Mucosa of stomach (tissue), 1 donor: ENCODE data around the gene SH3BP5.

ENCODE experiments used
- H3K27me3 ChIP-seq: one replicate; pipeline ENCODE4 v1.7.0; 2013; ENCODE audit warnings: mild to moderate bottlenecking, low read length; ENCODE audit not compliant: control insufficient read depth, insufficient read depth
- H3K36me3 ChIP-seq: one replicate; pipeline ENCODE4 v1.7.0; 2013; ENCODE audit warnings: low read length; ENCODE audit not compliant: control insufficient read depth, insufficient read depth
- H3K4me1 ChIP-seq: one replicate; pipeline ENCODE4 v1.7.0; 2013; ENCODE audit warnings: mild to moderate bottlenecking, low read length; ENCODE audit not compliant: control insufficient read depth, insufficient read depth
- H3K4me3 ChIP-seq: one replicate; pipeline ENCODE4 v1.7.0; 2013; ENCODE audit warnings: low read length
- H3K9ac ChIP-seq: one replicate; pipeline ENCODE4 v1.7.0; 2013; ENCODE audit warnings: mild to moderate bottlenecking, low read length, moderate library complexity
- H3K9me3 ChIP-seq: one replicate; pipeline ENCODE4 v1.7.0; 2013; ENCODE audit warnings: mild to moderate bottlenecking, low read length, moderate library complexity; ENCODE audit not compliant: control insufficient read depth
- donor health status: Pancreatic carcinoma.

The SH3BP5 gene

GRCh38 chr3:15289661-15290060 is 42.7 kb downstream of the SH3BP5 start:
- Histone ChIP-seq H3K4me3 (no peak overlapping the region), H3K9me3 (no peaks in the 10 kb centered on the region), H3K36me3 (no peaks in the 10 kb centered on the region), H3K4me1 (peaks cover 12% of the 10 kb centered on the region), H3K27me3 (no peaks in the 10 kb centered on the region), H3K9ac (no peak overlapping the region)

DNA sequence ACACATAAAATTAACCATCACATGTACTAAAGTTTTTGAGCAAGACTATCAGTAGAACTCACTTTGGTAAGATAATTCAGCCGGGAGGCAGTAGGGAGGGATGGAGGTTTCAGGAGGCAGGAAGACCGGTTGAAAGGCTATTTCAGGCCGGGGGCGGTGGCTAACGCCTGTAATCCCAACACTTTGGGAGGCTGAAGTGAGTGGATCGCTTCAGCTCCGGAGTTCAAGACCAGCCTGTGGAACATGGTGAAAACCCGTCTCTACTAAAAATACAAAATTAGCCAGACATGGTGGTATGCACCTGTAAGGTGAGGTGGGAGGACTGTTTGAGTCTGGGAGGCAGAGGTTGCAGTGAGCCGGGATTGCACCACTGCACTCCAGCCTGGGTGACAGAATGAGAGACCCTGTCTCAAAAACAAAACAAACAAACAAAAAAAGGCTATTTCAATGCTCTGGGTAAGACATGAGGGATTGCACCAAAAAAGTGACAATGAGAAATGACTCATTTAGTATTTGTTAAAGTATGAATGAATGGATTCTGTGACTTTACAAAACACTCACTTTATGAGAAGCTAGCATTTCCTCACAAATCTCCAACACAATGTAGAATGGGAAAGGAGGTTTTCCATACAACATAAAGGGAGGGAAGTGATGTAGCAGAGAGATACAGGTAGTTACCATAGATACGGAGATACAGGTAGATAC is 43.9 kb downstream of the SH3BP5 start:
- Histone ChIP-seq H3K9me3 (no peaks in the 10 kb centered on the region), H3K4me1 (peaks cover 19% of the 10 kb centered on the region), H3K4me3 (no peak overlapping the region), H3K9ac (no peak overlapping the region), H3K27me3 (no peaks in the 10 kb centered on the region), H3K36me3 (no peaks in the 10 kb centered on the region)

GRCh38 chr3:15287565-15288330 is 44.6 kb downstream of the SH3BP5 start:
- Histone ChIP-seq H3K9ac (no peak overlapping the region), H3K36me3 (no peaks in the 10 kb centered on the region), H3K27me3 (no peaks in the 10 kb centered on the region), H3K4me1 (peaks cover 15% of the 10 kb centered on the region), H3K4me3 (no peak overlapping the region), H3K9me3 (no peaks in the 10 kb centered on the region)

DNA sequence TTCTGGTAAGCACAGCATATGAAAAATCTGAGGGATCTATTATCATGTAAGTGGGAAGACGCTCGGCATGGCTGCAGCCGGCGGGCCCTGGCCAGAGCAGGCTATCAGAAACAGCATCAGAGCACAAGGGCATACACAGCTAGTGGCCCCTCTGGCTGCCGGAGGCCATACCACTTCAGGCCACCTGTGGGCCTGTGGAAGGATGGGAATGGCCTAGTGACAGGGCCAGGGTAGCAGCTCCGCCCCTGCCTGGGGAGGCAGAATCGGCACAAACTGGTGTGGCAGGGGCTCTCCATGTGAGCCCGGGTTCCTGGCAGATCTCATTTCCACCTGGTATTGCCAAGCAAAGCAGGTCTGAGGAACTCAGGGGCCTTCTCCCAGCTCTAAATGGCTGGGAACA is 46.4 kb downstream of the SH3BP5 start:
- no peaks in the 10 kb centered on the region for H3K27me3 ChIP-seq
- H3K4me1 ChIP-seq = peaks cover 9% of the 10 kb centered on the region
- no peak overlapping the region for H3K9ac ChIP-seq
- H3K9me3 ChIP-seq = no peaks in the 10 kb centered on the region
- H3K36me3 ChIP-seq = no peaks in the 10 kb centered on the region
- H3K4me3 ChIP-seq = no peak overlapping the region

DNA sequence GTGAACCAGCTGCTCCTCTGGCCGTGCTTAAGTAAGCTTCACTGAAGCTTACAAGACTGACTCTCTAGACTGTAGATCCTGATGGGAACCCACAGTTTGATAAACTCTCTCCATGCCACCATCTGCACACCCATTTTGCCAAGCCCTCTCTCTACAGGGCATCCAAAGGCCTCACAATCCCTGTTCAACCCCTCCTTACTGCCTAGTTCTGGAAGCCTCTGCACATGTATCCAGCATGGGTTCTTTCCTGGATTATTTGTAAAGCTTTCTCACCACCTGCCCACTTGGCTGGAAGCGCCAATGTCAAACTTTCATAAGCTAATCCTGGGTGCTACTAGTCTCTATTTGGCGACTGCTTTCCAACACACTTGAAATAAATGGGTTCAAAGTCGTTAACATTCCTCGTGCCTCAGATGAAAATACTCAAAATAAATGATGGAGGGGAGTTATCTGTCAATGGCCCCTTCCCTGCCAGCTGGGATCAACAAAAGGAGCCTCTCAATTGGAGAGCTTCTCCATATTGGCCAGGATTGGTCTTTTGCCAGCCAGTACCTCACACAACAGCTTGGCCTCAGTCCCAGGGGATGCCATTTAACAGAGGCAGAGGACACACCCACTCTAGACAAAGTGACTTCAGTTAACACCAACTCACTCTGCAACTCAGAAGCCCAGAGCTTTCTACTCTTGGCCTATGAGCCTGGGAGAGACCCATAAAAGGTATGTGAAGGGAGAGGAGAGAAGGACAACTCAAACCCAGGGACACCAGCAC is 48.1 kb downstream of the SH3BP5 start:
- H3K4me3 ChIP-seq = no peak overlapping the region
- H3K9ac ChIP-seq = no peak overlapping the region
- no peaks in the 10 kb centered on the region for H3K9me3 ChIP-seq
- H3K36me3 ChIP-seq = no peaks in the 10 kb centered on the region
- peaks cover 9% of the 10 kb centered on the region for H3K4me1 ChIP-seq
- no peaks in the 10 kb centered on the region for H3K27me3 ChIP-seq

- Histone ChIP-seq H3K36me3 (no peaks in the 10 kb centered on the region), H3K9me3 (no peaks in the 10 kb centered on the region), H3K27me3 (no peaks in the 10 kb centered on the region), H3K4me3 (no peak overlapping the region), H3K9ac (no peak overlapping the region), H3K4me1 (peaks cover 9% of the 10 kb centered on the region)
Observed at GRCh38 chr3:15283702-15284101, 48.7 kb downstream of the SH3BP5 start.

DNA sequence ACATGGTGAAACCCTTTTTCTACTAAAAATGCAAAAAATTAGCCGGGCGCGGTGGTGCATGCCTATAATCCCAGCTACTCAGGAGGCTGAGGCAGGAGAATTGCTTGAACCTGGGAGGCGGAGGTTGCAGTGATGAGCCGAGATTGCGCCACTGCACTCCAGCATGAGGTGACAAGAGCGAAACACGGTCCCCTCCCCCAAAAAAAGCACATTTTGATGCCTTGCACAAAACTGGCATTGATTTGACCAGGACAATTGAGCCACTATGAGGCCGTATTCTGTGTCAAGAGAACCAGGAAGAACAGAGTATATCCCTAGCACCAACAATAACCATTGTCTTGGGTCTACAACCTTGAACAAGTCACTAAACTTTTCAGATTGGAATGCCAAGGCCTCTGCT is 50.6 kb downstream of the SH3BP5 start:
- no peaks in the 10 kb centered on the region for H3K27me3 ChIP-seq
- no peaks in the 10 kb centered on the region for H3K9me3 ChIP-seq
- no peak overlapping the region for H3K9ac ChIP-seq
- H3K36me3 ChIP-seq = no peaks in the 10 kb centered on the region
- no peak overlapping the region for H3K4me3 ChIP-seq
- peaks cover 9% of the 10 kb centered on the region for H3K4me1 ChIP-seq

DNA sequence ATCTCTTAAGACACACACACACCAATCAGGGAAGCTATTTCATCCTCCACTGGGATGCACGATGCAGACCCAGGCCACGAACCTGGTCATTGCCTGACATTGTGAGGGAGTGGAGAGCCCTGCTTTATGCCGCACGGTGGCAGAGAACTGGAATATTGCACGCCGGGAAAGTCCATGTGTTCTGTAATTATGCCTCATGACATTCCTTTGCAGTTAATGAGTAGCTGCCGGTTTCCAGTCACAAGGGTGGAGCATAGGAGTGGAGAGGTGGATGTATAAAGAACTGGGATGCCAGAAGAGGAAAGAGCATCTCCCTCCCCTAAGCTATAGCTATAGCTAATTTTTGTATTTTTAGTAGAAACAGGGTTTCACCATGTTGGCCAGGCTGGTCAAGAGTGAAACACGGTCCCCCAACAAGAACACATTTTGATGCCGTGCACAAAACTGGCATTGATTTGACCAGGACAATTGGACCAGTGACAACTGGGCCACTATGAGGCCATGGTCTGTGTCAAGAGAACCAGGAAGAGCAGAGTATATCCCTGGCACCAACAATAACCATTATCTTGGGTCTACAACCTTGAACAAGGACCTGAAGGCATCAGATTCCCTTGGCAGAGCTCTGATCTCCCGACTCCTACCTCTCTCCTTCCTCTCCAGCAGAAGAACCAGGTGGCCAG is 51.4 kb downstream of the SH3BP5 start:
- H3K36me3 ChIP-seq = no peaks in the 10 kb centered on the region
- no peak overlapping the region for H3K4me3 ChIP-seq
- no peak overlapping the region for H3K9ac ChIP-seq
- H3K27me3 ChIP-seq = no peaks in the 10 kb centered on the region
- H3K4me1 ChIP-seq = peaks cover 9% of the 10 kb centered on the region
- H3K9me3 ChIP-seq = no peaks in the 10 kb centered on the region

DNA sequence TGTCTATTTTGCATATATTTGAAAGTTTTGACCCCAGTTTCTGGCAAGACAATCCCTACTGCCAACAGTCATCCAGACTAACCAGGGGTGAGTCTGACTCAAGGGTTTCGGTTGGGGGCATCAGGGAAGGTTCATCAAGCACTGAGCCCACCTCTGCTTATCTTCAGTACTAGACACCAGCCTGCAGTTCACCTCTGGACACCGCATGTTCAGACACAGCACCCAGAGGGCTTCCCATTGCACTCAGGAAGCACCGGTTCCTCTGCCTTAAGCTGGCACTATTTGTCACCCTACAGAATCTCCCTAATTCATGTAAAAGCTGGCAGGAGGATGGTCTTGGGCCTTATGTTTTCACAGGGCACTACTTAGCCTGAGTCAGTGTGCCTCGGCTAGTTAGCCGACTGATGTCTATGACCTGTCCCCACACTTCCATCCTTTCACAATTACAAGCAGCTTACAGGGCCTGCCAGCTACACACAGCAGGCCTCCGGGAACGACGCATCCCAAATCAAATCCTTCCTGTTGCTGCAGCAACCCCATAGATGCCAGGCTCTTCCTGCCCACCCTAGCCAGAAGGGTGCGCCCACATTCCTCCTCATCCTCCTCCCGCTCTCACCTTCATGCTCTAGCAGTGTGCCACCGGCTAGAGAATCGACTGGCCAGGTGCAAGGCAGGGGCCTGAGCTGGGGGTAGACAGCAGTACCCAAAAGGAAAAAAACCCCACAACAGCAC is 52.5 kb downstream of the SH3BP5 start:
- Histone ChIP-seq H3K36me3 (no peaks in the 10 kb centered on the region), H3K4me3 (no peak overlapping the region), H3K9ac (no peak overlapping the region), H3K9me3 (no peaks in the 10 kb centered on the region), H3K27me3 (no peaks in the 10 kb centered on the region), H3K4me1 (peaks cover 8% of the 10 kb centered on the region)

GRCh38 chr3:15279205-15279604 is 53.2 kb downstream of the SH3BP5 start:
- no peak overlapping the region for H3K9ac ChIP-seq
- H3K4me1 ChIP-seq = peaks cover 2% of the 10 kb centered on the region
- no peaks in the 10 kb centered on the region for H3K36me3 ChIP-seq

DNA sequence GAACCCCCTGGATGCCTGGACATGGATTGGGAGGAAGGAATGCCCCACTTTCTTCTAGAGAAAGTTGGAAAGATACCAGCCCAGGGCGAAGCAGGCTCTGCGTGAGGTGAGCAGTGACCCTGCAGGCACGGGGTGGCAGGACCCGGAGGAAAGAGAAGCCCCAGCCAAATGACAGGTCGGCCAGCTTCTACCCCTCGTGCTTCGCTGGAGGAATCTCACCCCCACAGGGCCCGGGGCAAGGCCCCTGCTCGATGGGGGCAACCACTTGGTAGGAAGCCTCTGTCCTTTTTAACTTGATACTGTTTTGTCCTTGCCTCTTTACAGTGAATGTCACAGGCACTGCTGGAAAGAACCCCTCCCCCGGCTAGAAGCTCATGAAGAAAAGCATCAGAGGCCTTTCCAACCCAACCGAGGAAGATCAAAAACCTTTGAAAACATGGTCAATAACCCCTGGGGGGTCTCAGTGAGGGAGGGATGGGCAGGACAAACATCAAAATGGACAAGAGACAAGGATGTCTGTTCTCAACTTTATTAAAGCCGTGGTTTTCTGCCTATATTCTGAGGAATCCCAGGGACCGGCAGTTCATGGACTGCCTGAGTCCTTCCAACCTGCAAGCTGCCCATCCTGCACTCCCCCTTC is 54.4 kb downstream of the SH3BP5 start:
- no peaks in the 10 kb centered on the region for H3K9me3 ChIP-seq
- no peaks in the 10 kb centered on the region for H3K4me1 ChIP-seq
- H3K4me3 ChIP-seq = no peak overlapping the region
- H3K36me3 ChIP-seq = no peaks in the 10 kb centered on the region
- no peak overlapping the region for H3K9ac ChIP-seq
- H3K27me3 ChIP-seq = no peaks in the 10 kb centered on the region

More at GRCh38 chr3:15279205-15279604, 53.2 kb downstream of the SH3BP5 start:
- H3K27me3 ChIP-seq = no peaks in the 10 kb centered on the region
- no peak overlapping the region for H3K4me3 ChIP-seq
- H3K9me3 ChIP-seq = no peaks in the 10 kb centered on the region
